Lower leg skin (tissue), 4 donors: ENCODE measurements around the gene ENO2. TPM values are rescaled to one million over a fixed set of nuclear protein-coding genes. Genes with fewer than 3 reads are reported as not detected.
"Not testable (repeated sequence)": the region's sequence is repeated elsewhere in the genome, so short reads cannot be mapped to it uniquely, and the experiment has no call there.

Experiments used
- DNase-seq, 2 donors: peaks; one replicate each; pipeline ENCODE4 v3.0.0-alpha.2; 2019; ENCODE audit warnings: low spot score in 2 of 2
- H3K4me3 ChIP-seq: fragments of 200-600 bp; sonication (generic); 2 replicates; pipeline ENCODE4 v1.5.1; 2017; ENCODE audit warnings: mild to moderate bottlenecking, low read depth; ENCODE audit not compliant: poor library complexity, severe bottlenecking
- POLR2A ChIP-seq, 2 donors: fragments of 450-650 bp; IDR thresholded peaks; one replicate each; pipeline ENCODE4 v1.6.1; 2016 to 2017; ENCODE audit warnings: antibody characterized with exemption in 2 of 2, mild to moderate bottlenecking in 1 of 2, moderate library complexity in 1 of 2
- WGBS, 2 donors: methylation state at CpG; one replicate each; pipeline ENCODE4 v1.1.5; 2018; 5-methylcytosine and 5-hydroxymethylcytosine counted together
- intact Hi-C: fragments of 100-400 bp; cut with DNase I; formaldehyde crosslinking; loops from one replicate; pipeline ENCODE4 v1.15.0; 2023; ENCODE audit warnings: low total_unique reads
- total RNA-seq, 4 donors: library from RNA; depleted of rRNA; stranded (reverse); fragments of >200 nt; gene quantifications; one replicate each; pipeline ENCODE4 v1.1.0, GENCODE V29; 2016
- TF ChIP-seq, protein P1 (sequence below), 3 donors: fragments of 450-650 bp; IDR thresholded peaks; one replicate each; pipeline ENCODE4 v1.5.1; 2016; ENCODE audit warnings: antibody characterized with exemption in 3 of 3, mild to moderate bottlenecking in 3 of 3, moderate library complexity in 2 of 3

Gene ENO2
- total RNA-seq, 4 donors from 2014 or later: 3.6 to 7.9 (median 6.1) TPM

DNA sequence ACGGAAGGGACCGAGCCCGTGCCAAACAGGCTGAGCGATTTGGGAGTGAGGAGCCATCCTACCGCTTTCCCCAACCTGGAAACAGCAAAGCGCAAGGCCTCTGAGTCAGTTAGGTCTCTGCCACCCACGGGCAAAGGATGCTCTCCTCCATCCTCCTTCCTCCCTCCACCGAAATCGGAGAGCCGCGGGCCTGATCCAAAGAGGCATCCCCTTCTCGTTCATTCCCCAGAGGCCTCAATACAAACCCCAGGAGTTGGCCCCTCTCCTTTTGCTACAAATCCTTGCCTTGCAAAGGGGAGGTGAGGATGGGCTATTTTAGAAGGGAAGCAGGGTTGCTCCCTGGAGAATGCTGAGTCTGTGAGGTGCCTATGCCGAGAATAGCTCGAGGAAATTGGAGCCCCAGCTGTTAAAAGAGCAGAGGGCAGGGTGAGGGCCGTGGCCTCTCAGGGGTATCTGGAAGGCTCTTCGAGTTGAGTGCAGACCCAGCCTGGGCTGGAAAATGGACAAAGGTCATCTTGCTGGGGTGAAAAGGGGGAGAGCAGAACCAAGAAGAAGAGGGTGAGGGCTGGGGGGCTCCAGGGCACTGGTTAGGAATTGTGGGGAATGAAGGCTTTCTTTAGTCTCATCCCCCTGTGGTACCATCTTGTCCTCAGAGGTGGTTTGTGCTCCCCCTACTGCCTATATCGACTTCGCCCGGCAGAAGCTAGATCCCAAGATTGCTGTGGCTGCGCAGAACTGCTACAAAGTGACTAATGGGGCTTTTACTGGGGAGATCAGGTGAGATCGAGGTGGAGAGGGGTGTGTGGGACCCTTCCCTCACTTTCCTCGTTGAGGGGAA, 46.0 kb upstream of the ENO2 start:
- intact Hi-C loops: no loop called here
- TF ChIP-seq, protein P1, sequence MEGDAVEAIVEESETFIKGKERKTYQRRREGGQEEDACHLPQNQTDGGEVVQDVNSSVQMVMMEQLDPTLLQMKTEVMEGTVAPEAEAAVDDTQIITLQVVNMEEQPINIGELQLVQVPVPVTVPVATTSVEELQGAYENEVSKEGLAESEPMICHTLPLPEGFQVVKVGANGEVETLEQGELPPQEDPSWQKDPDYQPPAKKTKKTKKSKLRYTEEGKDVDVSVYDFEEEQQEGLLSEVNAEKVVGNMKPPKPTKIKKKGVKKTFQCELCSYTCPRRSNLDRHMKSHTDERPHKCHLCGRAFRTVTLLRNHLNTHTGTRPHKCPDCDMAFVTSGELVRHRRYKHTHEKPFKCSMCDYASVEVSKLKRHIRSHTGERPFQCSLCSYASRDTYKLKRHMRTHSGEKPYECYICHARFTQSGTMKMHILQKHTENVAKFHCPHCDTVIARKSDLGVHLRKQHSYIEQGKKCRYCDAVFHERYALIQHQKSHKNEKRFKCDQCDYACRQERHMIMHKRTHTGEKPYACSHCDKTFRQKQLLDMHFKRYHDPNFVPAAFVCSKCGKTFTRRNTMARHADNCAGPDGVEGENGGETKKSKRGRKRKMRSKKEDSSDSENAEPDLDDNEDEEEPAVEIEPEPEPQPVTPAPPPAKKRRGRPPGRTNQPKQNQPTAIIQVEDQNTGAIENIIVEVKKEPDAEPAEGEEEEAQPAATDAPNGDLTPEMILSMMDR (IDR thresholded peaks at IDR 0.05): no peak
- no peak for TF ChIP-seq POLR2A (IDR thresholded peaks at IDR 0.05)
- no peak for DNase-seq
- peak overlapping the region; percentile 72 for H3K4me3 ChIP-seq
- 9 to 13% methylated on average over 22 of the region's 22 CpGs for WGBS, 2 donors

DNA sequence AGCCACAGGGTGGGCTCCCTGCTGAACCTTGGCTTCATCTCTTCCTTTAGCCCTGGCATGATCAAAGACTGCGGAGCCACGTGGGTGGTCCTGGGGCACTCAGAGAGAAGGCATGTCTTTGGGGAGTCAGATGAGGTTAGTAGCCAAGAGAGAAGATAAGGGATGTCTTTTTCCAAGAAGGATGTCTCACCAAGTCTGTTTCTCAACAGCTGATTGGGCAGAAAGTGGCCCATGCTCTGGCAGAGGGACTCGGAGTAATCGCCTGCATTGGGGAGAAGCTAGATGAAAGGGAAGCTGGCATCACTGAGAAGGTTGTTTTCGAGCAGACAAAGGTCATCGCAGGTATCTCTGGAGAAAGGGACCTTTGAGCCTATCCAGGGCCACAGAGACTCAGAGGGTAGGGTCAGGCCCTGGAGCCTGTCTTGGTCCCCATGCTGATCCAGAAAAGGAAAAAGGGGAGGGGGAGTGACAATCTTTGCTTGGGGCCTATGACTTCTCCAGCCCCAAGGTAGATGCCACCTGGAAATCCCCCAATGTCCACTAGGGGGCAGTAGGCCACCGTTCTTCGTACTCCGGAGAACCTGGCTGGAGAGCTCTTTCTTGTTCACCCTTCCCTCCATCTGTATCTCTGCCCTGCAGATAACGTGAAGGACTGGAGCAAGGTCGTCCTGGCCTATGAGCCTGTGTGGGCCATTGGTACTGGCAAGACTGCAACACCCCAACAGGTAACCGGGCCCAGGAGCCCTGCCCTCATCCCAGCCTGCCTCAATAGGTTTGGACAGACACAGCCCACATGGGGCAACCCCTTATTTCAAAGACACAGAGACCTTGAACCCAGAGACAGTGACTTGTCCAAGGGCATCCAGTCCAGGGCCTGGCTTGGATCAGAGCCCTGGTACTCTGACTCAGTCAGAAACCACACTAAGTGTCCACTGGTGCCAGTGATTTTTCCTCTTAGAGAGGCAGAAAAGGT, 45.0 kb upstream of the ENO2 start:
- peak; percentile 81 to 95 for DNase-seq
- intact Hi-C loops: loop anchor here (10.0 kb wide), 1 partner anchor 95 kb away; no protein-coding TSS in a partner anchor
- WGBS, 2 donors: 32 to 33% methylated on average over 12 of the region's 12 CpGs
- no peak overlapping the region for H3K4me3 ChIP-seq
- no peak for TF ChIP-seq POLR2A (IDR thresholded peaks at IDR 0.05)
- TF ChIP-seq, protein P1 (IDR thresholded peaks at IDR 0.05): peak in 1 of 3 donors; percentile 82

DNA sequence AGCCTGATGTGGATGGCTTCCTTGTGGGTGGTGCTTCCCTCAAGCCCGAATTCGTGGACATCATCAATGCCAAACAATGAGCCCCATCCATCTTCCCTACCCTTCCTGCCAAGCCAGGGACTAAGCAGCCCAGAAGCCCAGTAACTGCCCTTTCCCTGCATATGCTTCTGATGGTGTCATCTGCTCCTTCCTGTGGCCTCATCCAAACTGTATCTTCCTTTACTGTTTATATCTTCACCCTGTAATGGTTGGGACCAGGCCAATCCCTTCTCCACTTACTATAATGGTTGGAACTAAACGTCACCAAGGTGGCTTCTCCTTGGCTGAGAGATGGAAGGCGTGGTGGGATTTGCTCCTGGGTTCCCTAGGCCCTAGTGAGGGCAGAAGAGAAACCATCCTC, 44.1 kb upstream of the ENO2 start:
- 52 to 53% methylated on average over 4 of the region's 4 CpGs for WGBS, 2 donors
- intact Hi-C loops: loop anchor here (10.0 kb wide), 1 partner anchor 94 kb away; no protein-coding TSS in a partner anchor
- not testable (repeated sequence) for H3K4me3 ChIP-seq, DNase-seq

DNA sequence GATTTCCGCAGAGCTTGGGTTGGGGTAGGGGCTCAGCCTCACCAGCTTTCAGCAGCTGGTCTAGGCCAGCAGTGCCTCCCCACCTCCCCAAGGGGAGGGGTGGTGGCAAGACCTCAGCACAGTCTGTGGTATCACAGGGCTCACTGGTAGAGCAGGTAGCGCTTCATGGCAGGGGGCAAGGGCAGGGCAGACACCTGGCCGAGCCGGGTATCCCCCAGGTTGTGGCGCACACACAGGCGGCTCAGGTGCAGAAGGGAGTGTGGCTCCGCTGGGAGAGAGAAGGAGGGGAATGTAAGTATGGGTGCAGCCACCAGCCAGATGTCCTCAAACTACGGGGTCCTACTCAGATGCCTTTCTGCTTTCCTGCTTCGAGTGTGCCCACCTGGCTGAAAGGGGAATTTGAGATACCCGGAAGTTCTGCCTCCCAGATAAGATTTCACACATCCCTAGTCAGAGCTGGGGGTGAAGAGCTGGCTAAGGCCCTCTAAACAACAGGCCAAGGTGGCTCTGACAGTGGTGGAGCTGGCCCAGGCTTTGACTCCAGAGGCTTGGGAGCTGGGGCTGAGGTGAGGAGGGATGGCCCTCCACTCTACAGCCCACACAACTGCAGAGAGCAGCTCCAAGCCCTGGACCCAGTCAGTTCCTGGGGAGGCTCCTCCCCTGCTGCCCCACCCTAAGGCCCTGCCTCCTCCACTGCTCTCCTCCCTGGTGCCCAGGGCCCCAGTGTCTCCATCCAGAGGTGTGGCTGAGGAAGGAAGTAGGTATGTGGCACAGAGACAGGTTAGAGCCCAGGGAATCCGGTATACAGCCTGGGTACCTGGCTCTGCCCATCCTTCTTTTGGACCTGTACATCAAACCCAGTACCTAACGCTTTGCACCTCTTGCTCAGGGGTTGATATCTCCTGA, 43.1 kb upstream of the ENO2 start:
- TF ChIP-seq POLR2A (IDR thresholded peaks at IDR 0.05): no peak
- TF ChIP-seq, protein P1 (IDR thresholded peaks at IDR 0.05): no peak
- DNase-seq: no peak
- intact Hi-C loops: loop anchor here (10.0 kb wide), 1 partner anchor 93 kb away; no protein-coding TSS in a partner anchor
- 58 to 65% methylated on average over 11 to 12 of the region's 12 CpGs for WGBS, 2 donors
- H3K4me3 ChIP-seq: no peak overlapping the region

DNA sequence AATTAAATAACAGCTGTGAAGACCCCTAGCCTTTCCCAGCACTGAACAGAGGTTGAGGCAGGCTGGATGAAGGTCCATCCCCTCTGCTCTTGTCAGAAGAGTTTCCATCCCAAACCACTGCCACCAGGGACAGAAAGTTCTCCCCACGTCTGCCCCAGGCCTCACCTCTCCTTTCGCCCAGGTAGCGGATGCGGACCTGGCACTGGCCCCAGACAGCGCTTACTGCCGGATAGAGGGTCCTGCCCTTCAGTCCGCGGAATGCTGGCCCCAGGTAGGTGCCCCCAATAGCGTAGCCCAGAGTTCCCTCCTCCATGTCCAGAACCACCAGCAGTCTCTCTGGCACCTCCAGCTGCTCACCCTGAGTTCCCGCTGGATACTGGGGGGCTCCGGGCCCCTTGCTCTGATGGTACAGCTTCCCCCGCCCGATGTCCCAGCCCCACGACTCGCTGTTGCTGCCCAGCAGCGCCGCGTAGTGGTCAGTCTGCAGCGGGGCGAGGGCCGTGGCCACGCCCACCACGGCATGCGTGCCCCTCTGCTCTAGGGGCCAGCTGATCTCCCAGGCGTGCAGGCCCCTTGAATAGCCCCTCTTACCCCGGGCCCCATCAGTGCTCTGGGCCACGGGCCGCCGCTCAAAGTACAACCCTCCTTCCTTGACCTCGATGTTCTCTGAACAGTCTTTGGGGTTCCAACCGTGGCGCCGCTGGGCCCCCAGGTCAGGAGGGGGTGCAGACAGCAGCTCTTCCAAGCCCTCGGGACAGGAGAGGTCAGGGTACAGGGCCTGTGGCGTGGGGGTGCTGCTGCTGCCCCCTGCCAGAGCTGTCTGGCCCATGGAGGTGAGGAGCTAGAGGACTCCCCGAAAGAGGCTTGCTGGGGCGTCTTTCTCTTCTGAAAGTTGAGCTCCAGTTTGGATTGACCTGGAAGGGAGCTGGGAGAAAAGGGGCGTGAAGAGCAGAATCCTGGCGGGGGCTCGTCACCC, 42.0 kb upstream of the ENO2 start:
- peak overlapping the region; percentile 56 for H3K4me3 ChIP-seq
- intact Hi-C loops: loop anchor here (10.0 kb wide), 1 partner anchor 92 kb away; no protein-coding TSS in a partner anchor
- DNase-seq: peak; percentile 76 to 96
- no peak for TF ChIP-seq POLR2A (IDR thresholded peaks at IDR 0.05)
- TF ChIP-seq, protein P1 (IDR thresholded peaks at IDR 0.05): no peak
- WGBS, 2 donors: 1 to 2% methylated on average over 17 to 29 of the region's 40 CpGs
